D721Med (cell line): ENCODE data around the gene FOXP2.

Source experiments
- DNase-seq: peaks from one replicate; pipeline ENCODE4 v3.0.0; 2011; ENCODE audit warnings: low spot score; ENCODE audit not compliant: insufficient read length
- FAIRE-seq: peaks from 2 replicates; lab custom pipeline; 2011; peaks lifted over from hg19 to GRCh38; lab: Jason Lieb, UNC
- TF ChIP-seq, protein P1 (sequence below): IDR thresholded peaks from 2 replicates; pipeline ENCODE4 v1.5.1; 2012; ENCODE audit warnings: mild to moderate bottlenecking, control low read depth; ENCODE audit not compliant: insufficient read depth; ENCODE audit errors: missing control alignments

The FOXP2 gene

DNA sequence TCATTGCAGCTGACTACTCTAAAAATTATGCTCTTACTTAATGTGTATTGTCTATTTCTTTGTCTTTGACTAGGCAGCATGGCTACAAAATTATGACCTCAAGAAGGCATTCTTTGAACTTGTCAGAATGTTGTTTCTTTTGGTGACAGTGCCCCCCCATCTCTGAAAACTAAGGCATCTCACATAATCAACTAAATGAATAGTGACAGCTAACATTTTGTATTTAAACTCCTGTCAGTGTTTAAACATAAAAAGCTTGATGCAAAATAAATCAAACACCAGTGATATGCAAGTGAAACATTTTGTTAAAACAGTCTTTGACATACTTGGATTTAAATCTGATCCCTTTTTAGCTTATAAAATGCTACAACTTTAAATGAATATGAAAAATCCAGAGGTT, 233.5 kb downstream of the FOXP2 start:
- DNase-seq (no peak), FAIRE-seq (no peak)
- TF ChIP-seq, protein P1, sequence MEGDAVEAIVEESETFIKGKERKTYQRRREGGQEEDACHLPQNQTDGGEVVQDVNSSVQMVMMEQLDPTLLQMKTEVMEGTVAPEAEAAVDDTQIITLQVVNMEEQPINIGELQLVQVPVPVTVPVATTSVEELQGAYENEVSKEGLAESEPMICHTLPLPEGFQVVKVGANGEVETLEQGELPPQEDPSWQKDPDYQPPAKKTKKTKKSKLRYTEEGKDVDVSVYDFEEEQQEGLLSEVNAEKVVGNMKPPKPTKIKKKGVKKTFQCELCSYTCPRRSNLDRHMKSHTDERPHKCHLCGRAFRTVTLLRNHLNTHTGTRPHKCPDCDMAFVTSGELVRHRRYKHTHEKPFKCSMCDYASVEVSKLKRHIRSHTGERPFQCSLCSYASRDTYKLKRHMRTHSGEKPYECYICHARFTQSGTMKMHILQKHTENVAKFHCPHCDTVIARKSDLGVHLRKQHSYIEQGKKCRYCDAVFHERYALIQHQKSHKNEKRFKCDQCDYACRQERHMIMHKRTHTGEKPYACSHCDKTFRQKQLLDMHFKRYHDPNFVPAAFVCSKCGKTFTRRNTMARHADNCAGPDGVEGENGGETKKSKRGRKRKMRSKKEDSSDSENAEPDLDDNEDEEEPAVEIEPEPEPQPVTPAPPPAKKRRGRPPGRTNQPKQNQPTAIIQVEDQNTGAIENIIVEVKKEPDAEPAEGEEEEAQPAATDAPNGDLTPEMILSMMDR, result no peak

- FAIRE-seq (no peak), DNase-seq (no peak)
- TF ChIP-seq, protein P1, result no peak
These were observed 234.1 kb downstream of the FOXP2 start for GRCh38 chr7:114648680-114649079.

- FAIRE-seq, result no peak
- no peak for DNase-seq
- TF ChIP-seq, protein P1, result no peak
These were observed 235.1 kb downstream of the FOXP2 start for GRCh38 chr7:114649689-114650088.

DNA sequence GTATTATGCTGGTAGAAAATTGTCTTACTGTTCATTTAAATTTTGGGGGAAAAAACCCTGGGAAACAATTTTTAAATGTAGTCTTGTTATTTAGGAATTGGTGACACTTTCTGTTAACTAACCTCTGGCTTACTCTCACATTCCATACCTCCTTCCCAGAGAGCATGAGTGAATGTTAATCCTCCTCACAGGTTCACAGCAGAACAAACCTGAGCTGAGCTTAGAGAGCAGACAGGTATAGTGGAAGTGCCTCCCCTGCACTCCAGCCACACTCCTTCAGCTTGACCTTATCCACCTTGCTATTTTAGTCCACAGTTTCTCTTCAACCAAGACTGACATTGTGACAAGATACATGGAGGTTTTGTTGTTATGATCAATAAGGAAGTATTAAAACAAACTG, 235.9 kb downstream of the FOXP2 start:
- DNase-seq (no peak), FAIRE-seq (no peak)
- TF ChIP-seq, protein P1, result no peak

DNA sequence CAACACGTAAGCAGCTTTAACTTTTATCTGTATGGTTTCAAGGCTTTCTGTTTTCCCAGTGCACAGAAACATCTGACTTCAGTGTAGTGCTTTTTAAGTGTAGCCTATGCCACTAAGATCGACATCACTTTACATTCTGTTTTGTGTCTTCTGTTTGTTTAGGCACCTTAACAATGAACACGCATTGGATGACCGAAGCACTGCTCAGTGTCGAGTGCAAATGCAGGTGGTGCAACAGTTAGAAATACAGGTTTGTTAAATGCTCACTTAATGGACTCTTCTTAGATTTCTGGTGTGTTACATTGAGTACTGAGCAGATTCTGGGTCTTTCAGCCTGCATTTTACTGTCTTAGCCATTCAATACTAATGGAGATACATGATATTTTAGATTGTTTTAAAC, 237.4 kb downstream of the FOXP2 start:
- FAIRE-seq (no peak), DNase-seq (no peak)

GRCh38 chr7:114653364-114654088, 238.9 kb downstream of the FOXP2 start:
- DNase-seq, result no peak
- no peak for FAIRE-seq
- TF ChIP-seq, protein P1, result no peak

More for the DNA sequence above, 237.4 kb downstream of the FOXP2 start:
- TF ChIP-seq, protein P1, result no peak

- no peak for FAIRE-seq
- TF ChIP-seq, protein P1, result no peak
- no peak for DNase-seq
These were observed 241.9 kb downstream of the FOXP2 start for GRCh38 chr7:114656466-114656865.
